ENCODE results near the gene ARMC3.

GRCh38 chr10:22992621-22993020 lies 64.8 kb downstream of the ARMC3 start:
- no peak for TF ChIP-seq POLR2AphosphoS5 (IDR thresholded peaks at IDR 0.05; ENCODE audit: borderline replicate concordance, low read depth, low read length)
- TF ChIP-seq EZH2 (IDR thresholded peaks at IDR 0.05): no peak
